Measurements from ENCODE around the gene AFG1L.

DNA sequence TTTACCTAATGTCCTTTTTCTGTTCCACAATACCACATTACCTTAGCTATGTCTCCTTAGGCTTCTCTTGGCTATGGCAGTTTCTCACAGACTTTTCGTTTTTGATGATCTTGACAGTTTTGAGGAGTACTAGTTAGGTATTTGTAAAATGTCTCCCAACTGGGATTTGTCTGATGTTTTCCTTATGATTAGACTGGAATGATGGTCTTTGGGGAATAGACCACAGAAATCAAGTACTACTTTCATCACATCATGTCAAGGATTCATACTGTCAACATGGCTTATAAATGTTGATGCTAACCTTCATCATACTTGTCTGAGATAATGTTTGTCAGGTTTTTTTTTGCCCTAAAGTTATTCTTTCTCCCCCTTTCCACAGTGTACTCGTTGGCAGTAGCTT, 187.7 kb downstream of the AFG1L start:
- TF ChIP-seq, protein P1, sequence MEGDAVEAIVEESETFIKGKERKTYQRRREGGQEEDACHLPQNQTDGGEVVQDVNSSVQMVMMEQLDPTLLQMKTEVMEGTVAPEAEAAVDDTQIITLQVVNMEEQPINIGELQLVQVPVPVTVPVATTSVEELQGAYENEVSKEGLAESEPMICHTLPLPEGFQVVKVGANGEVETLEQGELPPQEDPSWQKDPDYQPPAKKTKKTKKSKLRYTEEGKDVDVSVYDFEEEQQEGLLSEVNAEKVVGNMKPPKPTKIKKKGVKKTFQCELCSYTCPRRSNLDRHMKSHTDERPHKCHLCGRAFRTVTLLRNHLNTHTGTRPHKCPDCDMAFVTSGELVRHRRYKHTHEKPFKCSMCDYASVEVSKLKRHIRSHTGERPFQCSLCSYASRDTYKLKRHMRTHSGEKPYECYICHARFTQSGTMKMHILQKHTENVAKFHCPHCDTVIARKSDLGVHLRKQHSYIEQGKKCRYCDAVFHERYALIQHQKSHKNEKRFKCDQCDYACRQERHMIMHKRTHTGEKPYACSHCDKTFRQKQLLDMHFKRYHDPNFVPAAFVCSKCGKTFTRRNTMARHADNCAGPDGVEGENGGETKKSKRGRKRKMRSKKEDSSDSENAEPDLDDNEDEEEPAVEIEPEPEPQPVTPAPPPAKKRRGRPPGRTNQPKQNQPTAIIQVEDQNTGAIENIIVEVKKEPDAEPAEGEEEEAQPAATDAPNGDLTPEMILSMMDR (IDR thresholded peaks at IDR 0.05) = no peak
- TF ChIP-seq POLR2A (IDR thresholded peaks at IDR 0.05) = no peak
